ENCODE data around the gene PRPF19. TPM values are rescaled to one million over a fixed set of nuclear protein-coding genes. Genes with fewer than 3 reads are reported as not detected.

The PRPF19 gene
- total RNA-seq, 3 donors from 2014 or later = 61.1 to 74.1 (median 64.6) TPM

GRCh38 chr11:60947700-60948099 lies 41.3 kb upstream of the PRPF19 start:
- intact Hi-C loops (cut with DNase I, micrococcal nuclease) = no loop called here
- Histone ChIP-seq H3K4me1 (ENCODE audit: low read depth) (peaks cover 8% of the 10 kb centered on the region), H3K9me3 (no peaks in the 10 kb centered on the region), H3K36me3 (ENCODE audit: low read depth) (no peaks in the 10 kb centered on the region), H3K4me3 (no peak overlapping the region)
- DNase-seq (no peak), ATAC-seq (no peak)
- TF ChIP-seq CTCF (IDR thresholded peaks at IDR 0.05) = no peak

- no peak for TF ChIP-seq CTCF (IDR thresholded peaks at IDR 0.05)
- peaks cover 3% of the 10 kb centered on the region for H3K4me1 ChIP-seq (ENCODE audit: low read depth)
- DNase-seq = no peak
- H3K9me3 ChIP-seq = no peaks in the 10 kb centered on the region
- no peaks in the 10 kb centered on the region for H3K36me3 ChIP-seq (ENCODE audit: low read depth)
- no peak overlapping the region for H3K4me3 ChIP-seq
- no peak for ATAC-seq
- intact Hi-C loops (cut with DNase I, micrococcal nuclease) = no loop called here
Measured at GRCh38 chr11:60946601-60947264, 40.3 kb upstream of the PRPF19 start.

GRCh38 chr11:60945295-60945667 lies 38.9 kb upstream of the PRPF19 start:
- Histone ChIP-seq H3K36me3 (ENCODE audit: low read depth) (no peaks in the 10 kb centered on the region), H3K9me3 (no peaks in the 10 kb centered on the region), H3K4me3 (no peak overlapping the region), H3K4me1 (ENCODE audit: low read depth) (peaks cover 3% of the 10 kb centered on the region)
- DNase-seq = no peak
- TF ChIP-seq CTCF (IDR thresholded peaks at IDR 0.05) = no peak
- no peak for ATAC-seq
- intact Hi-C loops (cut with DNase I, micrococcal nuclease) = no loop called here

- DNase-seq (no peak), ATAC-seq (no peak)
- intact Hi-C loops (cut with DNase I, micrococcal nuclease) = no loop called here
- peaks cover 3% of the 10 kb centered on the region for H3K4me1 ChIP-seq (ENCODE audit: low read depth)
- H3K36me3 ChIP-seq (ENCODE audit: low read depth) = no peaks in the 10 kb centered on the region
- no peak overlapping the region for H3K4me3 ChIP-seq
- no peak for TF ChIP-seq CTCF (IDR thresholded peaks at IDR 0.05)
- H3K9me3 ChIP-seq = no peaks in the 10 kb centered on the region
Measured at GRCh38 chr11:60944490-60945294, 38.3 kb upstream of the PRPF19 start.

GRCh38 chr11:60942970-60943565 lies 36.7 kb upstream of the PRPF19 start:
- no peaks in the 10 kb centered on the region for H3K9me3 ChIP-seq
- H3K4me3 ChIP-seq = no peak overlapping the region
- H3K4me1 ChIP-seq (ENCODE audit: low read depth) = peaks cover 3% of the 10 kb centered on the region
- intact Hi-C loops (cut with DNase I, micrococcal nuclease) = no loop called here
- no peaks in the 10 kb centered on the region for H3K36me3 ChIP-seq (ENCODE audit: low read depth)
- peak in 1 of 3 donors; percentile 72 for DNase-seq
- TF ChIP-seq CTCF (IDR thresholded peaks at IDR 0.05) = no peak
- ATAC-seq = peak; percentile 90
